ENCODE data around the gene BRD1. TPM values are rescaled to one million over a fixed set of nuclear protein-coding genes. Genes with fewer than 3 reads are reported as not detected.

BRD1 gene
- polyA plus RNA-seq, 1 donor from 2014 or later: 79.3 TPM

- H3K27me3 ChIP-seq (ENCODE audit: insufficient read depth, low read depth, low read length): no peaks in the 10 kb centered on the region
- peaks cover 5% of the 10 kb centered on the region for H3K9me3 ChIP-seq (ENCODE audit: low read length)
- H2AFZ ChIP-seq (ENCODE audit: low read depth, low read length): no peak overlapping the region
- H3K79me2 ChIP-seq (replicated peaks; ENCODE audit: insufficient read depth, low read length): no peaks in the 10 kb centered on the region
- no peak overlapping the region for H3K4me2 ChIP-seq (ENCODE audit: low read length)
- TF ChIP-seq SMC3 (conservative IDR thresholded peaks at IDR 0.05; ENCODE audit: poor library complexity) (no peak), EZH2 (IDR thresholded peaks at IDR 0.05; ENCODE audit: borderline replicate concordance, insufficient read depth, low read length, poor library complexity, severe bottlenecking) (no peak), EP300 (conservative IDR thresholded peaks at IDR 0.05; ENCODE audit: poor library complexity, severe bottlenecking) (no peak), MXI1 (conservative IDR thresholded peaks at IDR 0.05; ENCODE audit: poor library complexity, severe bottlenecking) (no peak), CTCF (IDR thresholded peaks at IDR 0.05; ENCODE audit: poor library complexity, severe bottlenecking) (no peak), RAD21 (conservative IDR thresholded peaks at IDR 0.05) (no peak), POLR2AphosphoS5 (IDR thresholded peaks at IDR 0.05) (no peak), TAF1 (IDR thresholded peaks at IDR 0.05; ENCODE audit: low read depth) (no peak), REST (IDR thresholded peaks at IDR 0.05; ENCODE audit: borderline replicate concordance) (no peak)
- no peak overlapping the region for H3K27ac ChIP-seq (ENCODE audit: low read length)
- no peak overlapping the region for H3K4me3 ChIP-seq (ENCODE audit: low read length)
- H3K36me3 ChIP-seq (ENCODE audit: insufficient read depth, low read length): no peaks in the 10 kb centered on the region
- no peaks in the 10 kb centered on the region for H3F3A ChIP-seq (ENCODE audit: insufficient read depth, low read length, poor library complexity, severe bottlenecking)
- H3K9me2 ChIP-seq (ENCODE audit: insufficient read depth, low read length): no peaks in the 10 kb centered on the region
- H4K20me1 ChIP-seq (ENCODE audit: insufficient read depth): no peaks in the 10 kb centered on the region
- no peak overlapping the region for H3K9ac ChIP-seq (ENCODE audit: low read length)
Measured at GRCh38 chr22:49756201-49756600, 71.5 kb downstream of the BRD1 start.

- Histone ChIP-seq H3K79me2 (replicated peaks; ENCODE audit: insufficient read depth, low read length) (no peaks in the 10 kb centered on the region), H3K9ac (ENCODE audit: low read length) (no peak overlapping the region), H3K9me3 (ENCODE audit: low read length) (peaks cover 5% of the 10 kb centered on the region), H3K36me3 (ENCODE audit: insufficient read depth, low read length) (no peaks in the 10 kb centered on the region), H3K4me2 (ENCODE audit: low read length) (no peak overlapping the region), H3K27ac (ENCODE audit: low read length) (no peak overlapping the region), H2AFZ (ENCODE audit: low read depth, low read length) (no peak overlapping the region), H3K9me2 (ENCODE audit: insufficient read depth, low read length) (no peaks in the 10 kb centered on the region), H3K27me3 (ENCODE audit: insufficient read depth, low read depth, low read length) (no peaks in the 10 kb centered on the region), H3F3A (ENCODE audit: insufficient read depth, low read length, poor library complexity, severe bottlenecking) (no peaks in the 10 kb centered on the region), H3K4me3 (ENCODE audit: low read length) (no peak overlapping the region), H4K20me1 (ENCODE audit: insufficient read depth) (no peaks in the 10 kb centered on the region)
- TF ChIP-seq SMC3 (conservative IDR thresholded peaks at IDR 0.05; ENCODE audit: poor library complexity) (no peak), POLR2AphosphoS5 (IDR thresholded peaks at IDR 0.05) (no peak), MXI1 (conservative IDR thresholded peaks at IDR 0.05; ENCODE audit: poor library complexity, severe bottlenecking) (no peak), CTCF (IDR thresholded peaks at IDR 0.05; ENCODE audit: poor library complexity, severe bottlenecking) (no peak), TAF1 (IDR thresholded peaks at IDR 0.05; ENCODE audit: low read depth) (no peak), RAD21 (conservative IDR thresholded peaks at IDR 0.05) (no peak), EZH2 (IDR thresholded peaks at IDR 0.05; ENCODE audit: borderline replicate concordance, insufficient read depth, low read length, poor library complexity, severe bottlenecking) (no peak), EP300 (conservative IDR thresholded peaks at IDR 0.05; ENCODE audit: poor library complexity, severe bottlenecking) (no peak), REST (IDR thresholded peaks at IDR 0.05; ENCODE audit: borderline replicate concordance) (no peak)
Measured at GRCh38 chr22:49755631-49756001, 72.1 kb downstream of the BRD1 start.

Data from neural cell (in vitro differentiated cells).